Stimulated activated CD4-positive, alpha-beta T cell treated with anti-CD3 and anti-CD28 coated beads, Interleukin-12 subunit alpha, Interleukin-12 subunit beta, amount 100 ng/mL, for 48 hours (primary cell): Measurements from ENCODE around the gene MAP2K3.
"Not testable (repeated sequence)": the region's sequence is repeated elsewhere in the genome, so short reads cannot be mapped to it uniquely, and the experiment has no call there.

Experiments used
- DNase-seq, 3 donors: peaks; one replicate each; pipeline ENCODE4 v3.0.0-alpha.2; 2020; ENCODE audit warnings: low read depth in 2 of 3, low spot score in 1 of 3

The MAP2K3 gene

DNA sequence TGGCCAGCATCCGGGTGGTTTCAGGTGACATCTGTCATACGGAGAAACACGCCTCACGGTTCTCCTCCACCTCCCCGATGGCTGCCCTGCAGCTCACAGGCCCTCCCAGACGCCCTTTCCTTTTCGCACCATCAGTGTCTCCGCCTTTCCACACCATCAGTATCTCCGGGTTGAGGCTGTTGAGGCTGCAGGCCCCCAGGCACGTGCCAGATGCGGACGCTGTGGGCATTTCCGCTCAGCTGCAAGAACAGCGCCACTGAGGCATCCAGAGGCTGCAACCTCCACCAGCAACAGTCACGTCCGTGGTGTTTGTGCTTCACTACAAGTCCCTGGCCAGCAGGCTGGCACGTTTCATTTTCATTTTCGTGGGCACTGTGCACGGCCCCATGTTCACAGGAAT lies 66.0 kb downstream of the MAP2K3 start:
- not testable (repeated sequence) for DNase-seq

DNA sequence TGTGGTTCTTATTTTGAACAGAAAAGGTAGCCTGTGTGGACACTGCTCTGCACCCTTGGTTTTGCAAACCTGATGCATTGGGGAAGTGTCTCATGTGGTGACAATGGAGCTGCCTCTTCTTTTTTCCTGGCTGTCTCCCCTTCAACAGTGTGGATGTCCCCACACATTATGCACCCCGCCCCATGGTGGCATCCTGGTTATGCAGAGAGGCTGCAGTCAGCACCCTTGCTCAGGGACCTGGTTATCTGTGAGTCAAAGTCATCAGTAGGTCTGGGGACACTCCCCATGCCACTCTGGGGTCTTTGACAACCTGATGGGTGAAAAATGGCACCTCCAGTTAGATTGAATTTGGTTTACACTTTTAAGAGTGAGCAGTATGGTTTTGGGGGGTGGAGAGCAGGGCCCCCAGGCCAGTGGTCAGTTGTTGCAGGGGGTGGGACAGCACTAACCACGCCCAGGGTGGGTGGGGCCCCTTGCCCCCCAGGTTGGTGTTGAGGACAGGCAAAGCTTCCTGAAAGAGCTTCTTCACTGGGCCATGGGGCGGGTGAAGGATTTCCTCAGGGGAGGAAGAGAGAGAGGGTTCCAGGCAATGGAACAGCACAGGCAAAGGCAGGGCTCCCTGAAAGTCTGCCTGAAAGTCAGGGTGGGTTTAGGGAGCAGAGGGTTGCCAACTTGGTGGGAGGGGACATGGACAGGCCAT lies 67.0 kb downstream of the MAP2K3 start:
- no peak for DNase-seq

DNA sequence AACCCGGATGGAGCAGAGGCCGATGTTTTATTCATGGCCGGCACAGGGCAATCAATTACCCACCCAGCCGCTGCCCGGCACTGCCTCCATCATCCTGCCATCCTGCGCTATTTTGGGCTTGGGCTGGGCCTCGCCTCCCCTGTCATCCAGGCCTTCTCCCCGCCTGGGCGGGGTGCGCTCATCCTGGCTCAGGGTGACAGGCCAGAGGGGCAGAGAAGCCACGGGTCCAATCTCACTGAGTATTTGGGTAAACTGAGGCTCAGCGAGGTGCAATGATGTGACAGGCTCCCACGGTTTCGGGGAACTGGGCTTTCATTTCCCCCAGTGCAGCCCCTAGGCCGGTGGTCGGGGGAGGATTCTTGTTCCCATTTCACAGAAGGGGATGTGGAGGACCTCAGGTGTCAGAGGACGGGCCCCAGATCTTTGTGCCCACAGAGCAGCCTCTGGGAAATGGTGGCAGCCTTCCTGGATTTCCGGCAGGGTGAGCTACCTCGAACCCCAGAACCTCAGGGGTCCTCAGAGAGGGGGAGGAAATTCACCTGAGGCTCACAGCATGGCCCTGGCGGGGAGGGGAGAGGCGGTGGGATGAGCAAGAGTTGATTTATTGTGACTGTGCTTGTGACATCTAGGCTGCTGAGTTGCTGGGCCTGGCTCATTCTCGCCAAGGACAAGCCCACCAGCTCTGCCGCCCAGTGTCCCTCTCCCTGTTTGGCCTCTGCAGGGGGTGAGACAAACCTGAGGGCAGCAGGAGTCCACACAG lies 67.9 kb downstream of the MAP2K3 start:
- DNase-seq = no peak

DNA sequence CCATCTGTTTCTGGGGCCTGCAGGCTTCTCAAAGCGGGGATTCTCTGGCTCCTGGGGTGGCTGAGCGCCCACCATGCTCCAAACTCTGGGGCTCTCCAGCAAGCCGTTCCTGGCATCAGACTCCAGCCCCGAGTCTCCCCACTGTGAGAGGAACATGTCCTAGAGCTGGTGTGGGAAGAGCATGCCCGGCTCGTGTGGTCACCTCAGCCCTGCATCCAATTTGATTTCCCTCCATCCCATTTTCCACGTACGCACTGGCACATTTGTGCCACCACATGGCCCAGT lies 68.4 kb downstream of the MAP2K3 start:
- DNase-seq = no peak

GRCh38 chr17:21353326-21354010 lies 69.0 kb downstream of the MAP2K3 start:
- DNase-seq = no peak

DNA sequence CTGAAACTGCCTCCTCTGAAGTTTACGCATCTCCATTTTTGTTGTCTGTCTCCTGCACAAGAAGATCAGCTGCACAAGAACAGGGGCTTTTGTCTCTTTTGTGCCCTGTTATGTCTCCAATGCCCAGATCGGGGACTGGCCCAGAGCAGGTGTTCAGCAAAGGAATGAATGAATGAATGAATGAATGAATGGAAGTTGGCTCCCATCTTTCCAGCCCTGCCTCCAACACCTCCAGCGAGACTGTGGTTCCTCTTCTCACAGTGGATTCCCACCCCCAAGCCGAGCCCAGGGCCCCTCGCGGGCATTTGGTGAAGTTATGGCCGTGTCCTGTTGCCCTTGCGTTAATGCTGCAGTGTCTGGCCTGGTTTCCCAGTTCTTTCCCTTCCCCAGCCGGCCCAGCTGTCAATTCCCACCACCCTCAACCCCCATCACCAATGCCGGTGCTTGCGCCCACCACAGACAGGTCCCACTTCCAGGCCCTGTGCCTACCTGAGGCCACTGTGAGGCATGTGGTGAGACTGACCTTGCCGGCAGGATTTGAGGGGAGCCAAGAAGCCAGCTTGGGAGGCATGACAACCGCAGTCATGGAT lies 70.4 kb downstream of the MAP2K3 start:
- DNase-seq = no peak

DNA sequence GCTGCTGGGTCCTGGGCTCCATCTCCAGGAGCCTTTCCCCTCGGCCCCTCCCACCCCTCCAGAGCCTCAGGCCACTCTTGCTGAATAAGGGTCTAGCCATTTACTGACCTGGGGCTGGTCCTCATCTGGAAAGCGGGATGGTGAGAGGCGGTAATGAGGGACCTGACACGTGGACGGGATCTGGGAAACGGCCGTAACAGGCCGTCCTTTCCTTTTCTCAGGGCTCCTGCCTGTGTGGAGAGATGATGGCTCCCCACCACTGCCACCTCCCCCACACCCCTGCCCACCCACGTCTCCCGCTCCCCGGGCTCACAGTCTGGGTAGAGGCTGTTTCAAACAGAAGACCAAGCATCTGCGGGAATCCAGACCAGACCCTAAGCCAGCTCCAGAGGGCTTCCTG lies 71.1 kb downstream of the MAP2K3 start:
- DNase-seq = no peak

- DNase-seq = no peak
Measured at GRCh38 chr17:21356537-21357127, 72.1 kb downstream of the MAP2K3 start.

DNA sequence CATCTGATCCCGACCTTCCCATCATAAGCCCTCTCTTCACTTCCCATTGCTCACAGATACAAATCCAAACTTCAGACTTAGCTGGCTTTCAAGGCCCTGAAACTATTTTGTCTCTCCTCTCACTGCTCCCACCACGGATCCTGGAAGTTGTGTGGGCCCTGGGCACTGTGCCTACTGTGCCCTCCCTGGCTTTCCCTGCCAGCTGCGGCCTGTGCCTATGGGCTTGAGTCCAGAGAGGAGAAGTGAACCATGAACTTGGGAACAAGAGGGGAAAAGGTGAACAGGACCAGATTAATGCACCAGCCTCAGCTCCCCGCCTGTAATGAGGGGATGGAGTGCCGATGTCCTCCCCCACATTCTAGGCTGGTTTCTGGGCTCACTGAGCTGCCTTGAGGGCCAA lies 72.8 kb downstream of the MAP2K3 start:
- DNase-seq = no peak

- DNase-seq = no peak
Measured at GRCh38 chr17:21357696-21358656, 73.5 kb downstream of the MAP2K3 start.

DNA sequence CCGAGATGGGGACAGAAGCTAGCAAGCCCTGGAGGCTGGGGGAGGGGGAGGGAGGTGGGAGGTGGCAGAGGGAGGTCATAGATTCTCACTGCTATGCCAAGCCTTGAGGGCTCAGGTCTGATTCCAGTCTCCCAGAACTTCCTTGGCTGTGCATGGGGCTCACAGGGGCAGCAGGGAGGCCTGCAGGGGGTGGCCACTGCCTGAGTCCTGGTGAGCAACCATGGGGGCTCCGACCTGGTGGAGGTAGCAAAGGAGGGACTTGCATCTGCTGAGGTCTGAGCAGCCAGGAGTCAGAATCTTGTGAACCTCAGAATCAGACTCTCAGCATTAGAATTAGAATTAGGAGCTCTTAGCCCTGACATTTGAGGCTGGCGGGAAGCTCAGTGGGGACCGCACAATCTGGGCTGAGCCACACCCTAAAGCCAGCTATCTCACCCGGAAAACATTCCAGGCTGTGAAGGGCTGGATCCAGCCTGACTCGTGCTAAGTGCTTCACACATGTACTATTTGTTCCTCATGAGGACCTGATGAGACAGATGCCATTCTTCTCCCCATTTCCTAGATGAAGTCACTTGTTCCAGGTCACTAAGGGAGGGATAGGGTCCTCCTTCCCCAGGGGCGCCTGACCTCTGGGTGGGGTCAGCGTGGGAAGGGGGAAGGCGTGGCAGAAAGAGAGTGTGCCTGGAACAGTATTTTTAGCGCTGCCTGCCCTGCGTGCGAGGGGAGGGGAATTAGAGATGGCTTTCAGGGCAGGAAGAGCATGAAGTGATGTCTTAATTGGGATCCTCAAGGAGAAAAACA lies 74.4 kb downstream of the MAP2K3 start:
- DNase-seq = no peak

- DNase-seq = no peak
Measured at GRCh38 chr17:21359483-21359840, 75.0 kb downstream of the MAP2K3 start.

DNA sequence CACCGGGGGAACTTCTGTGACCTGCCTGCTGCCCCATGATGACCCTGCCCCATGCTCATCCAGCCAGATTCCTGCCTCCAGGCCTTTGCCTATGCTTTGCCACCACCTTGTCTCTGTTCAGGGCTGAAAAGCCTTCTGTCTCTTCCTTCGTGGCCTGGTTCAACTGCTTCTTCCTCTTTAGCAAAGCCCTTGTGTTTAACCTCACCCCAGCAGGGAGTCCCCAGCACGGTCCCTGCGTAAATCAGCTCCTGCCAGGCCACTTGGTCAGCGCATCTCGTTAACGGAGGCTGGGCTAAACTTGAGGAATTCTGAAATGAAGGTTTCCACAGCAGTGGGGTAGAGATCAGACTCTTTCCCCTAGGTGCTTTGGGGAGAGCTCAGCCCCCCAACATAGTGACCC lies 75.5 kb downstream of the MAP2K3 start:
- DNase-seq = no peak

GRCh38 chr17:21361020-21361809 lies 76.7 kb downstream of the MAP2K3 start:
- no peak for DNase-seq

DNA sequence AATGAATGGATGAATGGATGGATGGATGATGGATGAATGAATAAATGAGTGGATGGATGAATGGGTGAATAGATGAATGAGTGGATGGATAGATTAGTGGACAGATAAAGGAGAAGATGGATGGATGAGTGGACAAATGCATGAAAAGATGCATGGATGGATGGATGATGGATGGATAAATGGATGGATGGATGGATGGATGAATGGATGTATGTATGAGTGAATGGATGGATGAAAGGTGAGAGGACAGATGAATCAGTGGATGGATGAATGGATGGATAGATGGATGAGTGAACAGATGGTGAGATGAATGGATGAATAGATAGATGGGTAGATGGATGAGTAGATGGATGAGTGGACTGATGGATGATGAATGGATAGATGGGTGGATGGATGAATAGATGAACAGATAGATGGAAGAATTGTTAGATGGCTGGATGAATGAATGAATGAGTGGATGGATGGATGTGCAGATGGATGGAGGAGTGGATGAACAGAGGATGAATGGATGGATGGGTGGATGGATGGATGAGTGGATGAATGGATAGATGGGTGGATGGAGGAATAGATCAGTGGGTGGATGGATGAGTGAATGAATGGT lies 77.9 kb downstream of the MAP2K3 start:
- DNase-seq = no peak

GRCh38 chr17:21363776-21364642 lies 79.5 kb downstream of the MAP2K3 start:
- no peak for DNase-seq
